OCI-LY7 (cell line): ENCODE measurements around the gene CAPN14. TPM values are rescaled to one million over a fixed set of nuclear protein-coding genes. Genes with fewer than 3 reads are reported as not detected.

Source experiments
- BruUV-seq: library from RNA; stranded (reverse); fragments of 400-500 nt; replicated peaks from 2 replicates; lab custom pipeline; 2021; lab: Mats Ljungman, UMichigan
- CTCF ChIA-PET: fragments of 300-600 bp; sonication (Branson Sonifier 250); formaldehyde crosslinking; loops from one replicate; lab custom pipeline; 2022; ENCODE audit warnings: antibody characterized with exemption; ENCODE audit not compliant: unreplicated experiment; lab: Charles Lee
- POLR2A ChIA-PET: fragments of 300-600 bp; sonication (Branson Sonifier 250); formaldehyde crosslinking; loops from one replicate; lab custom pipeline; 2022; ENCODE audit warnings: antibody characterized with exemption; lab: Charles Lee
- DNase-seq: peaks from one replicate; pipeline ENCODE4 v3.0.0-alpha.2; 2015; ENCODE audit warnings: low spot score
- H2AFZ ChIP-seq: fragments of 200-600 bp; sonication (generic), shearing (Covaris generic); 2 replicates; pipeline ENCODE4 v1.6.1; 2014; ENCODE audit warnings: mild to moderate bottlenecking, antibody characterized with exemption, low read length, moderate library complexity
- H3K27ac ChIP-seq: fragments of 200-600 bp; sonication (generic); 2 replicates; pipeline ENCODE4 v1.5.1; 2014; ENCODE audit warnings: mixed run types, low read depth, mild to moderate bottlenecking, moderate library complexity, low read length, inconsistent platforms; ENCODE audit not compliant: poor library complexity, severe bottlenecking
- H3K36me3 ChIP-seq: fragments of 200-600 bp; sonication (generic); 2 replicates; pipeline ENCODE4 v1.6.1; 2014; ENCODE audit warnings: mild to moderate bottlenecking, antibody characterized with exemption, low read length, moderate library complexity, mixed read lengths; ENCODE audit not compliant: insufficient read depth
- H3K4me1 ChIP-seq: fragments of 200-600 bp; sonication (generic); 2 replicates; pipeline ENCODE4 v1.5.1; 2014; ENCODE audit warnings: mild to moderate bottlenecking, low read length; ENCODE audit not compliant: insufficient read depth, poor library complexity, severe bottlenecking
- H3K4me2 ChIP-seq: fragments of 200-600 bp; sonication (generic); 2 replicates; pipeline ENCODE4 v1.6.1; 2014; ENCODE audit warnings: mild to moderate bottlenecking, low read length
- H3K4me3 ChIP-seq: fragments of 200-600 bp; sonication (generic); 2 replicates; pipeline ENCODE4 v1.5.1; 2014; ENCODE audit warnings: mild to moderate bottlenecking, low read depth, low read length; ENCODE audit not compliant: poor library complexity, severe bottlenecking
- H3K79me2 ChIP-seq: fragments of 200-600 bp; sonication (generic); 2 replicates; pipeline ENCODE4 v1.6.1; 2016; ENCODE audit warnings: low read depth, mild to moderate bottlenecking, low read length, moderate library complexity, mixed read lengths; ENCODE audit not compliant: insufficient read depth
- H3K9me2 ChIP-seq: fragments of 200-600 bp; sonication (generic); 2 replicates; pipeline ENCODE4 v1.6.1; 2016; ENCODE audit warnings: mild to moderate bottlenecking, low read length, mixed read lengths; ENCODE audit not compliant: insufficient read depth
- H3K9me3 ChIP-seq: fragments of 200-600 bp; sonication (generic); 2 replicates; pipeline ENCODE4 v1.6.1; 2014; ENCODE audit warnings: mild to moderate bottlenecking, mixed run types, low read length, mixed read lengths
- H4K20me1 ChIP-seq: fragments of 200-600 bp; sonication (generic); 2 replicates; pipeline ENCODE4 v1.6.1; 2014; ENCODE audit warnings: mild to moderate bottlenecking, antibody characterized with exemption, low read length, moderate library complexity, mixed read lengths; ENCODE audit not compliant: insufficient read depth
- CTCF ChIP-seq: fragments of 200-600 bp; sonication (generic); conservative IDR thresholded peaks from 2 replicates; pipeline ENCODE4 v1.5.1; 2014; ENCODE audit warnings: mild to moderate bottlenecking, antibody characterized with exemption, low read length, moderate library complexity, mixed read lengths
- EZH2phosphoT487 ChIP-seq: fragments of 200-600 bp; sonication (generic); IDR thresholded peaks from 2 replicates; pipeline ENCODE4 v1.6.1; 2018; ENCODE audit warnings: low read depth, borderline replicate concordance, mild to moderate bottlenecking, mixed run types, antibody characterized with exemption, low read length, moderate library complexity, mixed read lengths
- intact Hi-C: fragments of 100-400 bp; cut with micrococcal nuclease; formaldehyde crosslinking; loops from one replicate; pipeline ENCODE4 v1.10.0; 2022; ENCODE audit not compliant: unreplicated experiment
- total RNA-seq, 2 experiments: library from RNA; depleted of rRNA in 1 of 2; stranded (reverse); fragments of >200 nt in 1 of 2; shearing (Covaris generic) in 1 of 2; gene quantifications; 2 replicates each; pipeline ENCODE4 v1.2.3, GENCODE V29; 2014 to 2022

CAPN14 gene
- total RNA-seq, 2 experiments from 2014 or later: 1.4 to 4.0 TPM

GRCh38 chr2:31148514-31148913, 68.8 kb downstream of the CAPN14 start:
- H3K79me2 ChIP-seq: no peaks in the 10 kb centered on the region
- no peak overlapping the region for H3K27ac ChIP-seq
- no peak overlapping the region for H3K4me3 ChIP-seq
- CTCF ChIA-PET: no interaction called here
- no peaks in the 10 kb centered on the region; the same call in 1 of the 2 replicates for H3K36me3 ChIP-seq
- POLR2A ChIA-PET: no interaction called here
- H3K9me3 ChIP-seq: peaks cover 10% of the 10 kb centered on the region; the same call in 1 of the 2 replicates
- H3K4me2 ChIP-seq: no peak overlapping the region
- no TSS peak for BruUV-seq
- no peak overlapping the region for H2AFZ ChIP-seq
- DNase-seq: no peak
- no peaks in the 10 kb centered on the region for H4K20me1 ChIP-seq
- no peaks in the 10 kb centered on the region for H3K9me2 ChIP-seq
- intact Hi-C loops: no loop called here
- H3K4me1 ChIP-seq: peaks cover 4% of the 10 kb centered on the region
- TF ChIP-seq CTCF: no peak
- no peak for TF ChIP-seq EZH2phosphoT487

DNA sequence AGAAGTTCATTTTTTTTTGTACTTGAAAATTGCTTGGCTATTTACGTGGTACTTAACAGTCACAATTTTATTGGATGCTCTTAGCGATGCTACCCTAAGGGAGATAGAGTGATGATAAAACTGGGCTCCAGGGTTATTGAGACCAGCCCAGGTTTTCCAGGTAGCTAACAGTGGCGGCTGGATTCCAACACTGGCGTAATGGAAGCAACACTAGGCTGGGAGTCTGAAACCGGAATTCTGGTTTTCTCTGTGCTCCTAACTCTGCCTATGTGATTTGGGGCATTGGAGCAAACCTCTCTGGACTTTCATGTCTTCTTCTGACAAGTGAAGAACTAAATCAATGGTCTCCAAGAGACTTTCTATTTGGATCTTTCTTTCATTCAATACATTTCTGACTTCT, 69.7 kb downstream of the CAPN14 start:
- intact Hi-C loops: no loop called here

More for the DNA sequence above, 69.7 kb downstream of the CAPN14 start:
- no peak for DNase-seq
- Histone ChIP-seq H3K36me3 (no peaks in the 10 kb centered on the region; the same call in 1 of the 2 replicates), H3K4me1 (peaks cover 4% of the 10 kb centered on the region), H4K20me1 (no peaks in the 10 kb centered on the region), H3K27ac (no peak overlapping the region), H2AFZ (no peak overlapping the region), H3K4me3 (no peak overlapping the region), H3K79me2 (no peaks in the 10 kb centered on the region), H3K9me2 (no peaks in the 10 kb centered on the region), H3K9me3 (peaks cover 10% of the 10 kb centered on the region; the same call in 1 of the 2 replicates), H3K4me2 (no peak overlapping the region)
- BruUV-seq: no TSS peak
- ChIA-PET CTCF (no interaction called here), POLR2A (no interaction called here)
- no peak for TF ChIP-seq EZH2phosphoT487
- TF ChIP-seq CTCF: no peak
